Uterus (tissue), 4 donors: Measurements from ENCODE around the gene INO80C. TPM values are rescaled to one million over a fixed set of nuclear protein-coding genes. Genes with fewer than 3 reads are reported as not detected.

Experiments
- DNase-seq, 2 donors: peaks; one replicate each; pipeline ENCODE4 v3.0.0-alpha.2; 2019 to 2020
- H3K27ac ChIP-seq, 2 donors: fragments of 200-600 bp; sonication (generic); 1 replicate in 1 of 2; 2 replicates in 1 of 2; pipeline ENCODE4 v1.5.1; 2016 to 2018
- H3K27me3 ChIP-seq, 2 donors: fragments of 200-600 bp; sonication (generic); one replicate each; pipeline ENCODE4 v1.5.1; 2018 to 2019; ENCODE audit warnings: control low read depth in 1 of 2
- H3K36me3 ChIP-seq, 2 donors: fragments of 200-600 bp; sonication (generic); one replicate each; pipeline ENCODE4 v1.5.1; 2019; ENCODE audit warnings: control low read depth in 1 of 2
- H3K4me1 ChIP-seq, 2 donors: fragments of 200-600 bp; sonication (generic); one replicate each; pipeline ENCODE4 v1.5.1; 2018 to 2019; ENCODE audit warnings: control low read depth in 1 of 2
- H3K4me3 ChIP-seq, 2 donors: fragments of 200-600 bp; sonication (generic); 1 replicate in 1 of 2; 2 replicates in 1 of 2; pipeline ENCODE4 v1.5.1; 2018 to 2019; ENCODE audit warnings: mild to moderate bottlenecking in 1 of 2
- H3K9me3 ChIP-seq, 2 donors: fragments of 200-600 bp; sonication (generic); one replicate each; pipeline ENCODE4 v1.5.1; 2019; ENCODE audit warnings: control low read depth in 1 of 2
- POLR2A ChIP-seq, 2 donors: fragments of 450-650 bp; IDR thresholded peaks; one replicate each; pipeline ENCODE4 v1.6.1; 2016; ENCODE audit warnings: antibody characterized with exemption in 2 of 2, mild to moderate bottlenecking in 1 of 2, moderate library complexity in 1 of 2
- intact Hi-C: fragments of 100-400 bp; cut with DNase I; formaldehyde crosslinking; loops from one replicate; pipeline ENCODE4 v1.15.1; 2023; ENCODE audit warnings: low total_unique reads
- total RNA-seq, 4 donors: library from RNA; depleted of rRNA in 3 of 4; stranded (reverse); fragments of >200 nt in 3 of 4; gene quantifications; one replicate each; pipeline versions ENCODE4 v1.1.0 to v1.2.4, GENCODE V29; 2014 to 2023
- TF ChIP-seq, protein P1 (sequence below), 4 experiments: fragments of 200-600 bp in 2 of 4; fragments of 450-650 bp in 2 of 4; sonication (generic) in 2 of 4; IDR thresholded peaks; one replicate each; pipeline ENCODE4 v1.5.1; 2016 to 2019; ENCODE audit warnings: antibody characterized with exemption in 4 of 4, mild to moderate bottlenecking in 2 of 4, moderate library complexity in 1 of 4
- donor health status: DM: yes; HTN: yes; CAD: no.

Gene INO80C
- total RNA-seq, 4 donors from 2014 or later = 0.26 to 14.9 (median 7.0) TPM; not detected in 1

- H3K4me3 ChIP-seq = no peak overlapping the region
- no peak overlapping the region for H3K27ac ChIP-seq
- TF ChIP-seq, protein P1, sequence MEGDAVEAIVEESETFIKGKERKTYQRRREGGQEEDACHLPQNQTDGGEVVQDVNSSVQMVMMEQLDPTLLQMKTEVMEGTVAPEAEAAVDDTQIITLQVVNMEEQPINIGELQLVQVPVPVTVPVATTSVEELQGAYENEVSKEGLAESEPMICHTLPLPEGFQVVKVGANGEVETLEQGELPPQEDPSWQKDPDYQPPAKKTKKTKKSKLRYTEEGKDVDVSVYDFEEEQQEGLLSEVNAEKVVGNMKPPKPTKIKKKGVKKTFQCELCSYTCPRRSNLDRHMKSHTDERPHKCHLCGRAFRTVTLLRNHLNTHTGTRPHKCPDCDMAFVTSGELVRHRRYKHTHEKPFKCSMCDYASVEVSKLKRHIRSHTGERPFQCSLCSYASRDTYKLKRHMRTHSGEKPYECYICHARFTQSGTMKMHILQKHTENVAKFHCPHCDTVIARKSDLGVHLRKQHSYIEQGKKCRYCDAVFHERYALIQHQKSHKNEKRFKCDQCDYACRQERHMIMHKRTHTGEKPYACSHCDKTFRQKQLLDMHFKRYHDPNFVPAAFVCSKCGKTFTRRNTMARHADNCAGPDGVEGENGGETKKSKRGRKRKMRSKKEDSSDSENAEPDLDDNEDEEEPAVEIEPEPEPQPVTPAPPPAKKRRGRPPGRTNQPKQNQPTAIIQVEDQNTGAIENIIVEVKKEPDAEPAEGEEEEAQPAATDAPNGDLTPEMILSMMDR (IDR thresholded peaks at IDR 0.05) = no peak
- no peak for TF ChIP-seq POLR2A (IDR thresholded peaks at IDR 0.05)
- intact Hi-C loops = no loop called here
- no peak for DNase-seq
- no peaks in the 10 kb centered on the region for H3K4me1 ChIP-seq
- no peaks in the 10 kb centered on the region for H3K27me3 ChIP-seq
- H3K9me3 ChIP-seq = no peaks in the 10 kb centered on the region
- no peaks in the 10 kb centered on the region for H3K36me3 ChIP-seq
Observed at GRCh38 chr18:35469725-35470124, 28.0 kb downstream of the INO80C start.

DNA sequence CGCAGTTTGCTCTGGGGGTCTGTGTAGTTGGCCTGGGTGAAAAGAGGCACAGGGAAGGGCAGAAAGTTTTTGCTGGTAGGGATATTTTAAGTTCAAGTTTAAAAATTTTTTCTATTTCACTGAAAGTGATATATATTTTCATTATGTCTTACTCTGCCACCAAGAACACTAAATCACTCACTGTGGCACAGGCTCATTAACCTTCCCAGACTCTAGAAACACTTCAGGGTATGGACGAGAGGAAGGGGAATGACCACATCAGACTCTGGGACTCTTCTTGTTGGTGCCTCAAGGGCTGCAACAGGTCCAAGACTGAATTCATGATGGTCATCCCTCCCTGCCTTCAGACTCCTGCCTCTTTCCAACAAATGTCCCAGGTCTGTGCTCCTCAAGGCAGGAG is 29.0 kb downstream of the INO80C start:
- Histone ChIP-seq H3K36me3 (no peaks in the 10 kb centered on the region), H3K27ac (no peak overlapping the region), H3K4me1 (no peaks in the 10 kb centered on the region), H3K9me3 (no peaks in the 10 kb centered on the region), H3K4me3 (no peak overlapping the region), H3K27me3 (no peaks in the 10 kb centered on the region)
- DNase-seq = no peak
- TF ChIP-seq, protein P1 (IDR thresholded peaks at IDR 0.05) = no peak
- no peak for TF ChIP-seq POLR2A (IDR thresholded peaks at IDR 0.05)
- intact Hi-C loops = no loop called here

- no peak for DNase-seq
- H3K4me3 ChIP-seq = no peak overlapping the region
- no peak overlapping the region for H3K27ac ChIP-seq
- TF ChIP-seq POLR2A (IDR thresholded peaks at IDR 0.05) = no peak
- TF ChIP-seq, protein P1 (IDR thresholded peaks at IDR 0.05) = no peak
- no peaks in the 10 kb centered on the region for H3K27me3 ChIP-seq
- intact Hi-C loops = no loop called here
- no peaks in the 10 kb centered on the region for H3K9me3 ChIP-seq
- no peaks in the 10 kb centered on the region for H3K4me1 ChIP-seq
- H3K36me3 ChIP-seq = no peaks in the 10 kb centered on the region
Observed at GRCh38 chr18:35467624-35468016, 30.1 kb downstream of the INO80C start.

GRCh38 chr18:35466815-35467623 is 30.7 kb downstream of the INO80C start:
- no peak overlapping the region for H3K27ac ChIP-seq
- H3K4me1 ChIP-seq = no peaks in the 10 kb centered on the region
- no peaks in the 10 kb centered on the region for H3K36me3 ChIP-seq
- no peaks in the 10 kb centered on the region for H3K9me3 ChIP-seq
- no peak for DNase-seq
- intact Hi-C loops = no loop called here
- TF ChIP-seq, protein P1 (IDR thresholded peaks at IDR 0.05) = no peak
- no peak for TF ChIP-seq POLR2A (IDR thresholded peaks at IDR 0.05)
- H3K27me3 ChIP-seq = no peaks in the 10 kb centered on the region
- H3K4me3 ChIP-seq = no peak overlapping the region

DNA sequence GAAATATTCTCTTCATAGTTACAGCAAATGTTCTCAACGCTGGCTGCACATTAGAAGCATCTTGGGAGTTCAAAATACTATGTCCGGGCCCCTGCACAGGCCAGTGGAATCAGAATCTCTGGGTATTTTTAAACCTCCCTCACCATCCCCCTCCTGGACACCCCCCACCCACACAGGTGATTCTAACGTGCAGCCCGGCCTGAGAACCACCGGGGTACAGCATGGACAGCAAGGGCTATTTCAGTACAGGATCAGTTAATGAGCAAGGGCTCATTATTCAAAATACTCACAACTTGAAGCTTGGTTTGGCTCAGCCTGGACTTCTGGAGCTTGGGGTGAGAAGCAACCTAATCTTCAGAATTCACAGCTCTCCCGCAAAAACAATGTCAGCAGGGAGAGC is 31.4 kb downstream of the INO80C start:
- Histone ChIP-seq H3K27me3 (no peaks in the 10 kb centered on the region), H3K9me3 (no peaks in the 10 kb centered on the region), H3K27ac (no peak overlapping the region), H3K4me3 (no peak overlapping the region), H3K36me3 (no peaks in the 10 kb centered on the region), H3K4me1 (no peaks in the 10 kb centered on the region)
- intact Hi-C loops = no loop called here
- TF ChIP-seq, protein P1 (IDR thresholded peaks at IDR 0.05) = no peak
- no peak for DNase-seq
